OCI-LY3 (cell line): ENCODE measurements around the gene HIP1.

ENCODE experiments used
- H2AFZ ChIP-seq: fragments of 200-600, 300-600 bp; shearing (Covaris generic); 2 replicates; pipeline ENCODE4 v1.6.0; 2014; ENCODE audit warnings: antibody characterized with exemption, low read depth, low read length
- H3K27ac ChIP-seq: fragments of 200-600, 300-600 bp; sonication (generic); 2 replicates; pipeline ENCODE4 v1.5.1; 2014; ENCODE audit warnings: mild to moderate bottlenecking, low read length, moderate library complexity, mixed read lengths
- H3K27me3 ChIP-seq: fragments of 200-600, 300-600 bp; sonication (generic); 2 replicates; pipeline ENCODE4 v1.6.1; 2014; ENCODE audit warnings: low read depth, low read length, mixed read lengths
- H3K36me3 ChIP-seq: fragments of 200-600, 300-600 bp; sonication (generic); replicated peaks from 2 replicates; pipeline ENCODE3; 2014; ENCODE audit warnings: low read depth, low read length, mixed read lengths
- H3K4me1 ChIP-seq: fragments of 300-600, 200-600 bp; sonication (generic); 2 replicates; pipeline ENCODE4 v1.6.1; 2014; ENCODE audit warnings: low read length, mixed read lengths
- H3K4me2 ChIP-seq: fragments of 200-600, 300-600 bp; sonication (generic); 2 replicates; pipeline ENCODE4 v1.6.1; 2014; ENCODE audit warnings: low read length, mixed read lengths
- H3K4me3 ChIP-seq: fragments of 300-600, 200-600 bp; sonication (generic); 2 replicates; pipeline ENCODE4 v1.5.1; 2014; ENCODE audit warnings: antibody characterized with exemption, mild to moderate bottlenecking, low read length, moderate library complexity
- H3K79me2 ChIP-seq: fragments of 300-600, 200-600 bp; shearing (Covaris generic); 2 replicates; pipeline ENCODE4 v1.6.1; 2014; ENCODE audit warnings: mild to moderate bottlenecking, low read length, mixed read lengths
- H3K9ac ChIP-seq: fragments of 300-600, 200-600 bp; shearing (Covaris generic); 2 replicates; pipeline ENCODE4 v1.6.0; 2014; ENCODE audit warnings: mild to moderate bottlenecking, low read length, moderate library complexity
- H3K9me3 ChIP-seq: fragments of 200-600, 300-600 bp; shearing (Covaris generic); 2 replicates; pipeline ENCODE4 v1.6.1; 2014; ENCODE audit warnings: low read length, mixed read lengths; ENCODE audit not compliant: insufficient read depth
- H4K20me1 ChIP-seq: fragments of 200-600, 300-600 bp; sonication (generic); 2 replicates; pipeline ENCODE4 v1.6.1; 2016; ENCODE audit warnings: low read length, mixed read lengths; ENCODE audit not compliant: insufficient read depth
- EZH2phosphoT487 ChIP-seq: fragments of 200-600 bp; shearing (Covaris generic); IDR thresholded peaks from 2 replicates; pipeline ENCODE4 v1.6.1; 2018; ENCODE audit warnings: antibody characterized with exemption, mixed run types, low read depth
- TF ChIP-seq, protein P1 (sequence below): fragments of 200-600, 300-600 bp; sonication (generic); IDR thresholded peaks from 2 replicates; pipeline ENCODE4 v1.5.1; 2014; ENCODE audit warnings: antibody characterized with exemption, low read length, low read depth

HIP1 gene

DNA sequence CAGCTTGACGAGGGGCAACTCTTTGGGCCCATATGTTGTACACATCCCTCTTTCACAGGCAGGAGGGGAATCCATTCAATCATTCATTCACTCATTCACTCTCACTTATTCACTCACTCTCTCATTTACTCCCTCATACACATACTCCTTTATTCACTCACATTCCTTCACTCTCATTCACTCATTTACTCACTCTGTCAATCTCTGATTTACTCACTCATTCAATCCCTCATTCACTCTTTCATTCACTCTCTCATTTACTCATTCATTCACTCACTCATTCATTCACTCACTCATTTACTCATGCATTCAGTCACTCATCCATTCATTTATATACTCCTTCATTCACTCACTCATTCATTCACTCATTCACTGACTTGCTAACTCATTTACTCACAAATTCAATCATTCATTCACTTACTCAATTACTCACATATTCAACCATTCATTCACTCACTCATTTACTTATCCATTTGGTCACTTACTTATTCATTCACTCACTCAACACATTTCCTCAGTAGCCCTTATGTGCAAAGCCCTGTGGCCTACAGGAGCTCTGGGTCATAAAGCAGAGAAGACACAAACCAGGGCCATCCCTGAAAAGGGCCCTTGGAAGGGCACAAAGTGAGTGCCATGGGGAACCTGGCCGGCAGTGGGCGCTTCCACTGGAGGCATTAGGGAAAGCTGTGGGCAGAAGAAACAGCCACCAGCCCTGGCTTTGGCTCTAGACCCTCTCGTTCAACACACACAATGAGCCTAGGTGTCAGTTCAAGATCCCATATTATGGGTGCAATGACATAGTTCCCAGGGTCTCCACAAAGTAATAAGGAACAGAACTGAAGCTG lies 26.0 kb downstream of the HIP1 start:
- H3K9ac ChIP-seq = no peak overlapping the region
- H4K20me1 ChIP-seq = no peaks in the 10 kb centered on the region
- no peak overlapping the region for H3K4me2 ChIP-seq
- no peaks in the 10 kb centered on the region for H3K9me3 ChIP-seq
- TF ChIP-seq, protein P1, sequence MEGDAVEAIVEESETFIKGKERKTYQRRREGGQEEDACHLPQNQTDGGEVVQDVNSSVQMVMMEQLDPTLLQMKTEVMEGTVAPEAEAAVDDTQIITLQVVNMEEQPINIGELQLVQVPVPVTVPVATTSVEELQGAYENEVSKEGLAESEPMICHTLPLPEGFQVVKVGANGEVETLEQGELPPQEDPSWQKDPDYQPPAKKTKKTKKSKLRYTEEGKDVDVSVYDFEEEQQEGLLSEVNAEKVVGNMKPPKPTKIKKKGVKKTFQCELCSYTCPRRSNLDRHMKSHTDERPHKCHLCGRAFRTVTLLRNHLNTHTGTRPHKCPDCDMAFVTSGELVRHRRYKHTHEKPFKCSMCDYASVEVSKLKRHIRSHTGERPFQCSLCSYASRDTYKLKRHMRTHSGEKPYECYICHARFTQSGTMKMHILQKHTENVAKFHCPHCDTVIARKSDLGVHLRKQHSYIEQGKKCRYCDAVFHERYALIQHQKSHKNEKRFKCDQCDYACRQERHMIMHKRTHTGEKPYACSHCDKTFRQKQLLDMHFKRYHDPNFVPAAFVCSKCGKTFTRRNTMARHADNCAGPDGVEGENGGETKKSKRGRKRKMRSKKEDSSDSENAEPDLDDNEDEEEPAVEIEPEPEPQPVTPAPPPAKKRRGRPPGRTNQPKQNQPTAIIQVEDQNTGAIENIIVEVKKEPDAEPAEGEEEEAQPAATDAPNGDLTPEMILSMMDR = no peak
- TF ChIP-seq EZH2phosphoT487 = no peak
- H3K36me3 ChIP-seq = no peaks in the 10 kb centered on the region
- no peaks in the 10 kb centered on the region for H3K4me1 ChIP-seq
- no peak overlapping the region for H2AFZ ChIP-seq
- no peak overlapping the region for H3K27ac ChIP-seq
- H3K79me2 ChIP-seq = no peaks in the 10 kb centered on the region
- no peak overlapping the region for H3K4me3 ChIP-seq
- H3K27me3 ChIP-seq = no peaks in the 10 kb centered on the region; the same call in 1 of the 2 replicates

- no peak overlapping the region for H3K4me3 ChIP-seq
- no peak overlapping the region for H3K9ac ChIP-seq
- TF ChIP-seq, protein P1 = no peak
- no peak for TF ChIP-seq EZH2phosphoT487
- H4K20me1 ChIP-seq = no peaks in the 10 kb centered on the region
- H2AFZ ChIP-seq = no peak overlapping the region
- H3K4me2 ChIP-seq = no peak overlapping the region
- H3K9me3 ChIP-seq = no peaks in the 10 kb centered on the region
- H3K27me3 ChIP-seq = no peaks in the 10 kb centered on the region; the same call in 1 of the 2 replicates
- H3K4me1 ChIP-seq = no peaks in the 10 kb centered on the region
- no peaks in the 10 kb centered on the region for H3K36me3 ChIP-seq
- no peaks in the 10 kb centered on the region for H3K79me2 ChIP-seq
- H3K27ac ChIP-seq = no peak overlapping the region
Measured at GRCh38 chr7:75711656-75712514, 26.9 kb downstream of the HIP1 start.

- no peak overlapping the region for H3K4me3 ChIP-seq
- H3K9ac ChIP-seq = no peak overlapping the region
- H3K79me2 ChIP-seq = no peaks in the 10 kb centered on the region
- no peaks in the 10 kb centered on the region for H4K20me1 ChIP-seq
- no peak for TF ChIP-seq EZH2phosphoT487
- TF ChIP-seq, protein P1 = no peak
- H3K27me3 ChIP-seq = no peaks in the 10 kb centered on the region; the same call in 1 of the 2 replicates
- H3K9me3 ChIP-seq = no peaks in the 10 kb centered on the region
- no peak overlapping the region for H3K4me2 ChIP-seq
- no peak overlapping the region for H2AFZ ChIP-seq
- H3K36me3 ChIP-seq = no peaks in the 10 kb centered on the region
- no peaks in the 10 kb centered on the region for H3K4me1 ChIP-seq
- H3K27ac ChIP-seq = no peak overlapping the region
Measured at GRCh38 chr7:75711076-75711475, 27.7 kb downstream of the HIP1 start.

DNA sequence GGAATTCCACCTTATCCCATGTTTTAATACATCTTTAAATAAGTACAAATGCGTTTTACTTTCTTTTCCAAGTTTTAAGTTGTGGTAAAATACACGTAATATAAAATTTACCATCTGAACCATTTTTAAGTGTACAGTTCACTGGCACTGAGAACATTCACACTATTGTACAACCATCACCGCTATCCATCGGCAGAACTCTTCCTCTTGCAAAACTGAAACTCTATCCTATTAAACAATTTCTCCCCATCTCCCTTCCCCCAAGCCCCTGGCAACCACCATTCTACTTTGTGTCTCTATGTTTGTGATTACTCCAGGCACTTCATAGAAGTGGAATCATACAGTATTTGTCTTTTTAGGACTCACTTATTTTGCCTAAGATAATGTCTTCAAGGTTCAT lies 33.8 kb downstream of the HIP1 start:
- Histone ChIP-seq H3K79me2 (no peaks in the 10 kb centered on the region), H3K27me3 (no peaks in the 10 kb centered on the region), H3K9me3 (no peaks in the 10 kb centered on the region), H3K27ac (no peak overlapping the region), H3K4me3 (no peak overlapping the region), H2AFZ (no peak overlapping the region), H3K9ac (no peak overlapping the region), H4K20me1 (no peaks in the 10 kb centered on the region), H3K4me1 (no peaks in the 10 kb centered on the region), H3K36me3 (no peaks in the 10 kb centered on the region), H3K4me2 (no peak overlapping the region)
- TF ChIP-seq EZH2phosphoT487 = no peak
- TF ChIP-seq, protein P1 = no peak
